Globus pallidus (tissue), 1 donor: ENCODE data around the gene UBL7.

Experiments
- DNase-seq: peaks from one replicate; pipeline ENCODE4 v3.0.0-alpha.2; 2015; ENCODE audit warnings: low spot score

The UBL7 gene

DNA sequence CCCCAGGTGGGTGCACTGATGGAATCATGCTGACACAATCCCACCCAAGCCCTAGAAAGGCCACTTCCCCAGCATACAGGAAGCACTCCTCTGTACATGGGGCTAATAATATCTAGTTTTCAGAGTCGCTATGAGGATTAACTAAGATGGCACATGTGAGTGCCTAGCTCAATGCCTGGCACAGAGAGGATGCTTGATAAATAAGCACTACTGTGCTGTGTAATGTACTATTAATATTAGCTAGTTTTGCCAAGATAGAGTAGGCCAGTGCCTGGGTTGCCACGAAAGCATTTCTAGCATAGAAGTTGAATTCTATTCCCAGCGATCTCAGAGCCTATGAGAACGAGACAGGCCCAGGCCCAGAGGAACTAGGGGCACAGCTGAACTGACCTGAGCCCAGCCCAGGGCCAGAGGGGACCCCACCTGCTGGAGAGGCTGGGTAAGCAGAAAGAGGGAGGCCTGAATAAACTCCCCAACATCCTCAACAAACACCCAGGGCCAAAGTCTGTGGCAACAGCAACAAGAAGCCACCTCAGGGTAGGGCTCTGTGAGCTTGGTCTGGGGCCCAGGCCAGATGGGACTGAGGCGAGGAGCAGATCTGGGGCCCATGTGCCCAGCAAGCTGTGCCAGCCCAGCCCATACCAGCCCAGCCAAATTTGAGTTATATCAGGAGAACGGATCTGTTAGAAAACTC is 19.6 kb downstream of the UBL7 start:
- DNase-seq, result no peak

DNA sequence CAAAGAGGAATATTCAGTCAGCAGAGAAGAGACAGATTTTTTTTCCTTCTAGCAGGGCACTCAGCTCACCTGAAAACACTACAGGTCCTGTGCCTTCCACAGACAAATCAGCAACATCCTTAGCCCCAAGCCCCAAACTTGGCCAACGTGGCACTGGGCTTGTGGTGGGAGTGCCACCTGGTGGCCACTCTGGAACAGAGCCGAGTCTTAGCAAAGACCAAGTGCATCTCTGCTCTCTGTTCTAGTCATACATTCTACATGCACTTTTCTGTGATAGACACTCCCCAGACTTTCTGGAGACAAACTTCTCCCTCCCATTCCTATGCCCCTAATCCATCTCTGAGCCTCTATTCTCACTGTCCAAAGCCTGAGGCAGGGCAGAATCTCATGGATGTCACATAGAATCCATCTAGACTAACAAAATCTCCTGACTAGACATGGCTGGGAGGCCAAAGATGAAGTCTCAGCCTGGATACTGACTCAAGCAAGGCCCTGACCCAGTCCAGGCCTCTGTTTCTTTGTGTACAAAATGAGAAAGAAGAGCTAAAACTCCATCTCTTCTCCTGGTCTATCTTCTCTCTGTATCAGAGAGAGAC is 22.1 kb downstream of the UBL7 start:
- DNase-seq, result peak; percentile 83

DNA sequence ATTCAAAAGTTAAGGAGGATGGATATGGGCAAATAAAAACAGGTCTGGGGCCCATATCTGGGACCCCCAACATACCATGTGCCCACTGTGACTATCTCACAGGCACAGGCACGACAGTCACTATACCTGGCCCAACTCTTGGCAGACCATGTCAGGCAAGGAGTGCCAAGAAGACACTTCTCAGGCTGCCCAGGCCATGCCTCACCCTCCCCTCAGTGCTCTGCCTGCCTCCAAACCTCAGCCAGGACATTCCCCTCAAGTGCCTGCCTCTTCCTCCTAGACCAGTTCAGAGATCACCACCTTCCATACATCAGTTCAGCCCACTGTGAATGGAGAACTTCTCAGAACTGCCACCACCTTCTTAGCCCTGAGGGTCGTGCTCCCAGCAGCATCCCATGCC is 22.8 kb downstream of the UBL7 start:
- DNase-seq, result no peak

DNA sequence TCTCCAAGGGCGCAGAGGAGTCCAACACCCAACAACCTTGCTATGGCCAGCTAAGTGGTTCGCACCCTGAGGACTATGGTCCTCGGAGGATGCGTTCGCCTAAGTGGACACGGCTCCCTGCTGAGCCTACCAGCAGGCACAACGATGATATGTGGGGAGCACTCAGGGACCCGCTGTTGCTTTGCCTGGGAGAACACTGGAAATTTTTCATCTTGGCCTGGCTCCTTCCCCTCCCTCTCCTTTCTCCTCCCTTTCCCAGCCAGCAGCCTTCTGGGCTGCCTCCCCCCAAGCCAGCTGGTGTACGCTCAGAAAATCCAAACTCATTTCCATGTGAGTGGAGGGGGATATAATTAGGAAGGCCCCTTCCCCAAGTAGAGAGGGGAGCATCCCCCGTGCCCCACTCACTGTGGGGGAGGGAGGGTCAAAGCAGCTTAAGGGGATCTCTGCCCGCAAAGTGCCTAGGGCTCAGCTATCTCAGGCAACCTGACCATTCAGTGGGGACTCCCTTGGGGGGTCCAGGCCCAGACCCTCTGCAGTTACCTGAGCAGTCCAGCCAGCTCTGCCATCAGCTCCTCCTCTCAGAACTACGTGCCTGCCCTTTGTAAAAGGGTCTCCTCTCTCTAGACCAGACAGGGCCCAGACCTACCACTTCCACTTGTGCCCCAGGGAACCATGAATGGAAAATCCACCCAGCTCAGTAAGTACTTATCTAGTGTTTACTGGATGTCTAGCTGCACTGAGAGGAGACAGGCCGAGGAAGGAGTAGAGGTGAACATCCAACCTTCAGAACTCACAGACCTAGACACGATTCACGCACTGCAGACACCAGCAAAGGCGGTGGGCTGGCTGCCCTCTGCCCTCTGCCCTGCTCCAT is 26.5 kb downstream of the UBL7 start:
- DNase-seq, result no peak

DNA sequence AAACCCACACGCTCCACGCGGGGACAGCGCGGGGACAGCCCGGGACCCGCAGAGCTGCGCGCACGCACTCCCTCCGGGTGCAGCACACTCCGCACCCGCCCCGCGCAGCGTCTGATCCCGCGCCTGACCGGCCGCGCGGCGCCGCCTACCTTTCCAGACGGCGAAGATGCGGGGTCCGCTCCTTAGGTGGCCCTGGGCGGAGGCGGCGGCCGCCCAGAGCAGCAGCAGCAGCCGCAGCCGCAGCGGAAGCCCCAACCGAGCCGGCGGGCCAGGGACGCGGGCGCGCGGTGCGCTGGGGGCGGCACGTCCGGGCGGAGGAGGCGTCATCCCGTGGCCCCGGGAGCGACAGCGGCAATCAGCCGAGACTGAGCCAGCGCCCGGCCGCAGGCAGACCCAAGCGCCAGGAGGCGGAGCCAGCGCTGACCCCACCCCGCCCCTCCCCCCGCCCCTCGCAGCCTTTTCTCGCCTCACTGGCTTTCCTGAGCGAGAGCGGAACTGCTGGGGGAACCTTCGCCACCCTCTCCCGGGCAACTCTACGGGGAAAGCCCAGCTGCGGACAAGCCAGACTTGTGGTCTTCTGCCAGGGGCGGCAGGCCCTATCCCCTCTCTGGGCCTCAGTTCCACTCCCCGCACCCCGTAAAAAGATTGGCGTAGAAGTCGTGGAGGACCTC is 27.2 kb downstream of the UBL7 start, which contains the start of gene SEMA7A:
TSS of gene SEMA7A (minus strand) at position 367 of the 671 bp plus-strand sequence. CDS start at position 327, 40 bp downstream.
- peak; percentile 91 for DNase-seq

DNA sequence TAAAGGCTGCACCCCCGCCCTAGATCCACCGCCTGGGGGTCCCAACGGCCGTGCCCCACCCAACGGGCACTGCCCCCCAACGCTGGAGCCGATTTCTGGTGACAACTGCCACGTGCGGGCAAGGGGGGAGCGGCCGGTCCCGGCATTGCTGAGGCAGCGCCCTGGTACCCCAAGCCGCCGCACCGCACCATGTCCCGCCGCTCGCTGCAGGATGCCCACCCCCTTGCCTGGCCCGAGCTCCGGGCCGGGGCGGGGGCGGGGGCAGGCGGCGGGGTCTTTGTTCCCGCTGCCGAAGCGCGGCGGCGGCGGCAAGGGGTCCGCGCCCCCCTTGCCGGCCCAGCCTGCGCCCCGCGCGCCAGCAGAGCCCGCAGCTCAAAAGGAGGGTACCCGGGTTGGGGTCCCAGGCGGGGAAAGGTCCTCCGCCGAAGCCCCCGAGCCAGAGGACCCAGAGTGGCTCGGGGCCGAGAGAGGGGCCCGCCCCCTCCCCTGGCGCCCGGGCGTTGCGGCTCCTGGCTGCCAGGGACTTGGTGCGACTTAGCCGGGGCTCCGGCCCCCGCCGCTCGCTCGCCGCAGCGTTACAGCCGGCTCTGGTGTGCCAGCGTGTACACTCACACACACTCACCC is 27.9 kb downstream of the UBL7 start:
- no peak for DNase-seq

DNA sequence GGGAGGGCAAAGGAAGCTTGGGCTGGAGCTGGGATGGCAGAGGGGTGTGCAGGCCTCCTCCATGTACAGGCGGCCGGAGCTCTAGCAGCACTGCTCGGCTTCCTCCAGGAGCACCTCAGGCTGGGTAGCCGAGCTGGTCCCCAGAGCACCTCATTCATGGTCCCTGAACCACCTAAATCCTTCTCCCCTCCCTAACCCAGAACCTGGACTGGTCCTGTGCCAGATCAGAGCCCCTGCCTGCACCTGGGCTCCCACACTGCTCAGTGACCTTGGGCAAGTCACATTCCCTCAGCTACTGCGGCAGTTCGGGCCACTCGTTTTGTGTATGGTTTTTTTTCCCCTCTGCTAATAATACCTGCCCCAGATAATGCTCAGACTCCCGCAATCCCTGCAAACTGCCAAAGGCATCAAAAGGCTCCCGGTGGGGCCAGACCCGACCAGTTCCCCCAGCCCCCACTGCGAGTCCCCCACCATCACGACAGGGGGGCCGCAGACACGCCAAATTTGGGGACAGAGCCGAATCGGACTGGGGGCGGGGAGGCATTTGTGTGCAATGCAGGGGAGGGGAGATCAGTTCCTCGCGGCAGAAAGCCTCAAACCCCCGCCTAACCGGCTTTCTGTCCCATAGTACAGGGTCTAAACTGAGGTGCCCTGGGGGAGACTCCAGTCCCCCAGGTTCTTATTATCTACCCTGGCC is 28.5 kb downstream of the UBL7 start:
- DNase-seq, result no peak

DNA sequence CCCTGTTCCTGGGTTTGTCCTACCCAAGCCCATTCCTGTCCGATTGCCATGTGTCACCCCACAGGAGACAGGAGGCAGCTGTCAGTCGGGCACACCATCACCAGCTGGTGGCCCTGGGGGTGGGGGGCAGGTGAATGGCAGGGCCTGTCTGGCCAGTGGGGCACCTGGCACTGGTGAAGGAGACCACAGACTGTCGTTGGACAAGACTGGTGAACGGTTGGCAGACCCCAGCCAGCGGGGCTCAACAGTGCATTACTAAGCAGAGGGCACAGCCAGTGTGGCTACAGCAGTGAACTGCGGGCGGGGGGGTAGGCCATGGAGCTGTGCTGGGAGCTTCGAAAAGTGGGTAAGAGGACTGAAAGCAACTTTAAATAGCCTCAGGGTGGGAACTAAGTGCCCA is 29.3 kb downstream of the UBL7 start:
- DNase-seq, result no peak

DNA sequence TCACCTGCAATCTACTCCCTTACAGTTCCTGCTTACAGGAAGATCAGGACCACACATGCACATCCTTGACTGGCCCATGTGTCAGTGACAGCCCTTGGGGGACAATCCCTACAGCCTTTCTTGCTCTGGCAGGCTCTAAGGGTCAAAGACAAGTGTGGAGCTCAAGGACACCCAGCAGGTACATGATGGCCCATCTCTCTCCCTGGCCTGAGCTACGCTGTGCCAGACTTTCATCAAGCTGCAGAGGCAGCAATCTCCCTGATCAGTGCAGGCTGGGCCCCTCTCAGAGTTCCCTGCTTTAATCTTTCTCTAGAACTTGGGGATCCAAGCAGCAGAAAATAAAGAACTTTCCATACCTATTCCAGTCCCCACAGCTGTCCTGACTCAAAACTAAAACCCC is 29.8 kb downstream of the UBL7 start:
- no peak for DNase-seq

DNA sequence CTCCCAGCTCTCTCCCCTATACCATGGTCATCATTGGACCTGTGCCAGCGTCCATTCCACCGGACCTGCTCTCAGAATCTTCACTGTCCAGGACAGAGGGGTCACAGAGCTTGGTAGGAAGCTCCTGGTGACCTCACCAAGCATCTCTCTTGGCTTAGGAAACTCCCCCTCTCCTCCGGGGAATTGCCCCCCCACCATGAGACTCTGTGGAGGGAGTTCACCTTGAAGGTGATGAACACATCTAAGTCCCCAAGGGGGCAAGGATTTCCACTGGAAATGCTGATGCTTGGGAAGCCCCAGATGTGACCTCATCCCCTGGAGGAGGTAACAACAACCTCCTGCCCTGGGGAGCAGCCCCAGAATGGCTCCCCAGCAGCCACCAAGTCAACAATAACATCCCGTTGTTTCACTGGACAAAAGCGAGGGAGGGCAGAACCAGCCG is 30.4 kb downstream of the UBL7 start:
- no peak for DNase-seq

DNA sequence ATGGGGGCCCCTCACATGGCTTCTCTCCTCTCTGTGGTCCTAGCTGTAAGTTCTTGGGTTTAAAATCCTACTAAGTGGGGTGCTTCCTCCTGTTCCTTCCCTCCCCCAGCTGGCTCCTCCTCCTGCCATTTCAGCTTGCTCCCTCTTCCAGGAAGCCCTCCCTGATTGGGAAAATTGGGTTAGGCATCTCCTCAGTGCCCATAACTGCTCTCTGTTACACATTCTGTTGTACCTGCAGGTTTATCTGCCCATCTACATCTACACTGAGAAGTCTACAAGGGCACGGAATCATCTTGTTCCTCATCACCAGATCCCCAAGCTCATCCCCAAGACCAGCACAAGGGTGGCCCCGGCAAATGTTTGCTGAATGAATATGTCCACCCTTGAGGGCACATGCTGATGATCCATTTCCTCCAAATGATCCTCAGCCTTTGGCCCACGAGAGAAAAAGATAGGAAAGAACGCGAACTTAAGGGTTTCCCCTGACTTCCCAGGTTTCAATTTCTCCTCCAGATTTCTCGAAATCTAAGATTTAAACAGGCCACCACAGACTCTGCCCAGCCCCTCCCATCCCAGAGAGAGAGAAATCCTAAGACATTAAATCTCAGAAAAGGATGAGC is 31.1 kb downstream of the UBL7 start:
- no peak for DNase-seq

DNA sequence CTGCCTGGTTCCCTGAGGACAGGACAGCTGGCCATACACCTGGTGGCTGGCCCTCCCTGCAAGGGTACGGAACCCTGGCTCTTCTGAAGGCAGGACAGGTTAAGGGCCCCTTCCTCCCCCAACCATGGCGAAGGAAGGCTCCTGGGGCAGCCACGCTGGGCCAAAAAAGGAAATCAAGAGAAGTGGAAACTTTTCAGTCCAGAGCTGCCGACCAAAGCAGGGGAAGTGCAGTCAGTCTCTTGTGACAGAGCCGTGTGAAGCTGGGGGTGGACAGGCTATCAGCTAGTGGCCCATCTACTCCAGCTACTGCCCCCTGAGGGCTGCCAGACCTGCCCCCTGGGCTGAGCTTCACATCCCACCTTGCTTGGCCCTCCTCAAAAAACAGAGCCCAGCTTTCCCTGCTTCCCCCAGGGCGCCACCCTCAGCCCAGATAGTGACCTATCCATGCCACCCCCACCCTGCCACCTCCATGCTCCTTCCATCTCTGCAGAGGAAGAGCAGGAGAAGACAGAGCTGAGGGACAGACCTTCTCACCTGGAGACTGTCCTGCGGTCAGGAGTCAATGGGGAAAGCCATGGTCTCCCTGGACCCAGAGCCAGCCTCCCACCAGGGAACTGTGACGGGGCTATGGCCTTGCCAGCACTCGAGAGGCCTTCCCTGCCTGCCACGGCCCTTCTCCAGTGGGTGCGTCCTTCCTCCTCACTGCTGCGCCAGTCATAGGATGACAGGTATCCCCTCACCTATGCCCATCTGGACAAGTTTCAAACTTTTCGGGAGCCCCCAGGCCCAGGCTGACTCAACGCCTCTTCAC is 31.8 kb downstream of the UBL7 start:
- DNase-seq, result no peak

DNA sequence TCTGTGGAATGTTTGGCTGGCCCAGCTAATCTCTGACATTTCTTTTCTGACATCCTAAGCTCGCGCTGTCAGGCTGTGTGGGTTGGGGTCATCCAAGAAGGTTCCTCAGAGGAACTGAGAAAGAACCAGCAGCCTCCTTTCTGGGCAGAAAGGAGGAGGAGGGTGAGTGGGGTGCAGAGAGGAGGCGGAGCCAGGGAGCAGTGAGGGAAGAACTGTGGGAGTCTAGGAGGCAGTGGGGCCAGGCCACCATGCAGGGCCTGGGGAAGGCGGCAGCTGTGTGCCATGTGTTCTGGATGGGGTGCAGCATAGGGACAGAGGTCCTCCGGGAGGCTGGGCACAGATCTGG is 32.5 kb downstream of the UBL7 start:
- no peak for DNase-seq

DNA sequence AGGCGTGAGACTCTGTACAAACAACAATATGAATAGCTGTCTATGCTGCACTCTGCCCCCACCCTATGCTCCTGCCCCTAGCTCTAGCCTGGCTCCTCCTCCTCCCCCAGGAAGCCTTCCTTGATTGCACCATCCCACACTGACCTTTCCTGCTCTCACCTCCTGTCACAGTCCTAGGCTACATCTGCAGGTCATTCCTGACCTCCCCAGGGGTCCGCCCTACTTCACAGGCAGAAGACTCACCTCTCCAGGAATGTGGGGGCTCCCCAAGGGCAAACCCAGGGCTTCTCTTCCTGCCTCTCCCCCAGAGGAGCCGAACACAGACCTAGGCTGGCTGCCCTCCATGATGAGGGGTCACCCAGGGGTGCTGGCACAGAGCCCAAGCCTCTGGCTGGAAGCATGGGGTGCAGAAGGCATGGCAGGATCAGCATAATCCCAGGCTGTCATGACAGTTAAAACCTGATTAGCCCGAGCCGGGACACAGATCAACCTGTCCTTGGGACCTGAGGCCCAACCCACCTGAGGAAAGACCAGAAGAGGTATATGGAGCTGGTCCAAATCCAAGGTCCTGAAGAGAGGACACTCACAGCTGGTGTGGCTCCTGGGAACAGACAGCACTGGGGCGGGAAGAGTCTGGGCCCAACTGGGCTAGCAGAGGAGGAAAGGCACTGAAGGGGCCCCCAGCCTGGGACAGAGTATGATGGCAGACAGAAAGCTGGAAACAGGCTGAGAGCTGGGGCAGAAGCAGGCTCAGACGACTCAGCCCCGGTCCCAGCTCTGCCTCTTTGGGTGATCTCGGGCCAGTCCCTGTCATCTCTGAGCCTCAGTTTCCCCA is 33.1 kb downstream of the UBL7 start:
- DNase-seq, result no peak

DNA sequence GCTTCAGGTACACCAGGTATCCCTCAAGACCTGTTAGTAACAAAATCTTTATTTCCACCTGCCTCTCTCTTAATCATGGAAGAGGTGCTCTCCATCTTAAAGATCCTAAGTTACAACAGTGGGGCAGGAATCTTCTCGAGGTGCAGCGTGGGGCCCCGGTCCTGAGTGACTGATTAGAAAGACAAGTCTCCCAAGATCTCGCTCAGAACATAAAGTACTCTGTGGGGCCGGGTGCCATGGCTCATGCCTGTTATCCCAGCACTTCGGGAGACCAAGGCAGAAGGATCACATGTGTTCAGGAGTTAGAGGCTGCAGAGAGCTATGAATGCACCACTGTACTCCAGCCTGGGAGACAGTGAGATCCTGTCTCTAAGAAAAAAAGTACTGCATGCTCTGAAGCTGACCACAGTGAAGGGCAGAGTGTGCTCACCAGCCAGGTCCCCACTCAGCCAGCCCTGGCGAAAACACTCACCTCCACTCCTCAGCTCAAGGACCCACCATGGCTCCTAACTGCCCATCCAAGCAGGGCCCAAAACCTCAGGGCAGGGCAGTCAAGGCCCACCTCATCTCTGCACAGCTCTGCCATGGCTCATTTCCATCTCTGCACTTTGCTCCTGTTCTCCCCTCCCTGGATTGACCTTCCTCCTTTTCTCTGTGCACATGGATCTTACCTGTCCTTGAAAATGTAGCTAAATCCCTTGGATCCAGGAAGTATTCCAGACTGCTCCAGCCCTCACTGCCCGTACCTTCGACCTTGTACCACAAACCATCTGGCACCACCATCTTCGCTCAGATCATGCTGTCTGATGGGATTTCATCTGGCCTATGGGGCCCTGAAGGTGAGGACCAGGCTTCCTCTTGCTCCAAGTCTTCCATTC is 34.3 kb downstream of the UBL7 start:
- no peak for DNase-seq

DNA sequence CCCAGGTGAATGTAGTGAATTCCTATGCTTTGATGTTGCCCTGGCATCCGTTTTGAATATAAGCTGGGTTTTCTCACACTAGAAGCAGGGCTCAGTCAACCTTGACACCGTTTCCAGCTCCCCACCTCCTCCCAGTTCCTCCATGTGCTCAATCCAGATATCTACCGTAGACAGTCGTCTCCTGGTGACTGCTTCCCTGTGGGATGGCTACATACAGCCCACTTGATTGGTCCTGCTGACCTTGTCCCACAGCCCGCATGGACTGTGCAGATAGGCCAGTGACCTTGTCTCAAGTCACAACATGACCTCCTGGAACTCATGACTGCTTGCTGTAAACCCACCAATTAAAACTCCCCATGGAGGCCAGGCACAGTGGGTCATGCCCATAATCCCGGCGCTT is 35.3 kb downstream of the UBL7 start:
- DNase-seq, result no peak

DNA sequence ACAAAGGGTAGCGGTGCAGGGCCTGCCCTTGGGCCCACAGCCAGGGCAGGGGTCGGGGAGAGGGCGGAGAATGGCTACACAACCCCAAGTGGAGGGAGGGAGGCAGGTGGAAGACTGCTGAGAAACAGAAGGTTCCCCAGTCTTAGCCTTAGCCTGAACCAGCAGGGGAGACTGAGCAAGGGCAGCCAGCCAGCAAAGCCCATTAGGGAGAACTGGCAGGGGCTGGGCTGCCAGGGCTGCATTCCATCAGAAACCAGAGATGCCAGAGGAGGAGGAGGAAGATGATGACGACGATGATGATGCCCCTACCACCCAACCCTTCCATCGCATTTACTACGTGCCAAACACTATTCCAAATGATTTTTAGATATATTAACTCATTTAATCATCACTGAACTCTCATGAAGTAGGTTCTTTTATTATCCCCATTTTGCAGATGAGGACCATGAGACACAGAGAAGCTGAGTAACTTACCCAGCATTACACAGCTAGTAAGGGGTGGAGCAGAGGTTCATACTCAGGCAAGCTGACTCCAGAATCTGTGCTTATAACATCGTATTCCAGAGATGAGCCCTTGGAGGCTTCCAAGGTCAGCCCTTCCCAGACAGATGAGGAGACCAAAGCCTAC is 35.9 kb downstream of the UBL7 start:
- DNase-seq, result no peak
